H1 (cell line): ENCODE data around the gene HPS5.

ENCODE experiments used
- BACH1 ChIP-seq: IDR thresholded peaks from 2 replicates; pipeline ENCODE4 v1.6.1; 2012; ENCODE audit warnings: low read length, improper control_type of control experiment
- BRCA1 ChIP-seq: IDR thresholded peaks from 2 replicates; pipeline ENCODE4 v1.6.1; 2012; ENCODE audit warnings: low read depth, low read length, improper control_type of control experiment
- CTCF ChIP-seq, 3 experiments: IDR thresholded peaks; 1 replicate in 2 of 3; 2 replicates in 1 of 3; pipeline versions ENCODE4 v1.5.1 to v1.6.1; 2011; ENCODE audit warnings: low read length in 3 of 3, mild to moderate bottlenecking in 3 of 3, inconsistent platforms in 2 of 3, low read depth in 1 of 3, moderate library complexity in 1 of 3; ENCODE audit not compliant: insufficient read depth in 1 of 3; ENCODE audit errors: control extremely low read depth in 1 of 3
- YY1 ChIP-seq: IDR thresholded peaks from 2 replicates; pipeline ENCODE4 v1.6.1; 2011; ENCODE audit warnings: low read depth, mild to moderate bottlenecking, low read length

GRCh38 chr11:18254781-18255361, 67.1 kb downstream of the HPS5 start:
- TF ChIP-seq BRCA1 (no peak), YY1 (no peak), BACH1 (no peak), CTCF (IDR thresholded peaks at IDR 0.05; ENCODE audit: control extremely low read depth in 1 of 3, insufficient read depth in 1 of 3, low read depth in 1 of 3, low read length in 3 of 3) (no peak)
